A673 (cell line): ENCODE data around the gene GRID1.
"Not testable (repeated sequence)": the region's sequence is repeated elsewhere in the genome, so short reads cannot be mapped to it uniquely, and the experiment has no call there.

Experiments
- CTCF ChIP-seq: fragments of 300-800, 200-600 bp; sonication (generic); conservative IDR thresholded peaks from 2 replicates; pipeline ENCODE4 v1.5.1; 2017; ENCODE audit warnings: low read depth, mild to moderate bottlenecking, antibody characterized with exemption, low read length, moderate library complexity, mixed read lengths
- EZH2 ChIP-seq: fragments of 200-600 bp; sonication (generic); IDR thresholded peaks from 2 replicates; pipeline ENCODE4 v1.6.1; 2017; ENCODE audit warnings: borderline replicate concordance, low read depth, mild to moderate bottlenecking, mixed read lengths, antibody characterized with exemption, low read length; ENCODE audit not compliant: poor library complexity, severe bottlenecking

GRCh38 chr10:86175476-86175875 is 191.1 kb downstream of the GRID1 start:
- TF ChIP-seq CTCF, EZH2: not testable (repeated sequence)
